Measurements from ENCODE around the gene KRTAP13-1.

Gene KRTAP13-1

DNA sequence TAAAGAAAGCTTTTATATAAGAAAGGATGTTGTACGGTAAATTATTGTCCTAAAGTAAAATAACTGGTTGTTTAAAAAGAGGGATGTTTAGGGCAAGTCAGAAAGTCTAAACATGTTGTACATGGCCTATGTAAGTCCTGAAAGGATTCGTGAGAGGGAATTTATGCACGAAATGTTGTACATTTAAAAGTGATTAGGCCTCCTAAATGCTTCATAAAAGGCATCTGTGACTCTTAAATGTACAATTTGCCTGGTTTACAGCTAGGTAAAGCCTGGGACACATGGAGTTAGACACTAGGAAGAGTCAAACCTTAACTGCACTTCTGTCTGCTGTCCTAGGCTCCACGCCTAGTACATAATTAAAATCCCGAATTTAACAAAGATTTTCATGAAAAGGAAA, 20.2 kb downstream of the KRTAP13-1 start:
- TF ChIP-seq, protein P1, sequence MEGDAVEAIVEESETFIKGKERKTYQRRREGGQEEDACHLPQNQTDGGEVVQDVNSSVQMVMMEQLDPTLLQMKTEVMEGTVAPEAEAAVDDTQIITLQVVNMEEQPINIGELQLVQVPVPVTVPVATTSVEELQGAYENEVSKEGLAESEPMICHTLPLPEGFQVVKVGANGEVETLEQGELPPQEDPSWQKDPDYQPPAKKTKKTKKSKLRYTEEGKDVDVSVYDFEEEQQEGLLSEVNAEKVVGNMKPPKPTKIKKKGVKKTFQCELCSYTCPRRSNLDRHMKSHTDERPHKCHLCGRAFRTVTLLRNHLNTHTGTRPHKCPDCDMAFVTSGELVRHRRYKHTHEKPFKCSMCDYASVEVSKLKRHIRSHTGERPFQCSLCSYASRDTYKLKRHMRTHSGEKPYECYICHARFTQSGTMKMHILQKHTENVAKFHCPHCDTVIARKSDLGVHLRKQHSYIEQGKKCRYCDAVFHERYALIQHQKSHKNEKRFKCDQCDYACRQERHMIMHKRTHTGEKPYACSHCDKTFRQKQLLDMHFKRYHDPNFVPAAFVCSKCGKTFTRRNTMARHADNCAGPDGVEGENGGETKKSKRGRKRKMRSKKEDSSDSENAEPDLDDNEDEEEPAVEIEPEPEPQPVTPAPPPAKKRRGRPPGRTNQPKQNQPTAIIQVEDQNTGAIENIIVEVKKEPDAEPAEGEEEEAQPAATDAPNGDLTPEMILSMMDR (IDR thresholded peaks at IDR 0.05; ENCODE audit: low read depth, low read length, missing control alignments), result no peak
- H3K27me3 ChIP-seq (replicated peaks), result no peaks in the 10 kb centered on the region
- in situ Hi-C loops (cut with HindIII; ENCODE audit: low pct_ligation_motif_present, low sequenced_read_pairs), result no loop called here
- no peak for DNase-seq
- no peaks in the 10 kb centered on the region for H3K36me3 ChIP-seq (replicated peaks)
- H3K4me3 ChIP-seq (ENCODE audit: low read depth, low read length), result no peak overlapping the region
- H3K27ac ChIP-seq, result no peak overlapping the region

DNA sequence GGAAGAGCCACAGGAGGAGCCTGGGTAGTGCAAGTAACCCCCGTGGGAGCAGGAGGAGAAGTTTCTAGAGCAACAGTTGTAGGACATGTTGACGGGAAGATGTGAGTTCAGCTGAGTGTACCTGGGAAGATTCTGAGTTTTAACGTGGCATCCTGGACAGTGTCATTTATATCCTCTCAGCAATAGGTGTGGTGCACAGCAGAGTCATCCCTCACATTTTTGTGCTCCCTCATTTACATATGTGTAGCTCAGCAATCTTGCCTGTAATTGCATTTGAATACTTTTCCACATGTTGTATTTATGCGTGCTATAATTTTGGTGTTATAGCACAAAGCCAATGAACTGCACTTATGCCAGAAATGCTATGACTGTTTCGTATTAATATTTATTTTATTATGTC, 30.0 kb downstream of the KRTAP13-1 start, which contains the start of gene KRTAP13-3:
Gene KRTAP13-3 (minus strand): TSS at position 101 of the 400 bp plus-strand sequence. CDS start 14 bp downstream, at position 87.
- H3K36me3 ChIP-seq (replicated peaks), result no peaks in the 10 kb centered on the region
- no peaks in the 10 kb centered on the region for H3K27me3 ChIP-seq (replicated peaks)
- TF ChIP-seq, protein P1 (IDR thresholded peaks at IDR 0.05; ENCODE audit: low read depth, low read length, missing control alignments), result no peak
- H3K4me3 ChIP-seq (ENCODE audit: low read depth, low read length), result no peak within 1 kb of the TSS
- no peak within 1 kb of the TSS for H3K27ac ChIP-seq
- in situ Hi-C loops (cut with HindIII; ENCODE audit: low pct_ligation_motif_present, low sequenced_read_pairs), result no loop called here
- no peak for DNase-seq

DNA sequence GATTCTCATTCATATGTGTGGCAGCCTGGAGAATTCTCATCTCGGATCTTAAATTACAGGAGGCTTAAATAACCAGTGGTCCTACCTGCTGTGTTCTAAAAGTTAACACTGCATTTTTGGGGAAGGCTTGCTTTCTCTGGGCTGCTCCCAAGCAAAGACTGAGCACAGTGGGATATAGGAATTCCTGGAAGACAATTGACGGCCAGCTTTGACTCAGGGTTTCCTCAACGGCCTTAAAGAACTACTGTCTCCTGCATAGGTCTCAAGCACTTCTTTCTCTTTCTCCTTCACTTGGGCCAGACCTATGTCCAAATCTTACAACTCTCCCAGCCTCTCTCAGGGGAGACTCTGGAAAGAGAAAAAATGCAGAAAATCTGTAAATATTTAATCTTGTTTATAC, 30.9 kb downstream of the KRTAP13-1 start:
- in situ Hi-C loops (cut with HindIII; ENCODE audit: low pct_ligation_motif_present, low sequenced_read_pairs), result no loop called here
- Histone ChIP-seq H3K27me3 (replicated peaks) (no peaks in the 10 kb centered on the region), H3K27ac (no peak overlapping the region), H3K4me3 (ENCODE audit: low read depth, low read length) (no peak overlapping the region), H3K36me3 (replicated peaks) (no peaks in the 10 kb centered on the region)
- TF ChIP-seq, protein P1 (IDR thresholded peaks at IDR 0.05; ENCODE audit: low read depth, low read length, missing control alignments), result no peak
- no peak for DNase-seq

DNA sequence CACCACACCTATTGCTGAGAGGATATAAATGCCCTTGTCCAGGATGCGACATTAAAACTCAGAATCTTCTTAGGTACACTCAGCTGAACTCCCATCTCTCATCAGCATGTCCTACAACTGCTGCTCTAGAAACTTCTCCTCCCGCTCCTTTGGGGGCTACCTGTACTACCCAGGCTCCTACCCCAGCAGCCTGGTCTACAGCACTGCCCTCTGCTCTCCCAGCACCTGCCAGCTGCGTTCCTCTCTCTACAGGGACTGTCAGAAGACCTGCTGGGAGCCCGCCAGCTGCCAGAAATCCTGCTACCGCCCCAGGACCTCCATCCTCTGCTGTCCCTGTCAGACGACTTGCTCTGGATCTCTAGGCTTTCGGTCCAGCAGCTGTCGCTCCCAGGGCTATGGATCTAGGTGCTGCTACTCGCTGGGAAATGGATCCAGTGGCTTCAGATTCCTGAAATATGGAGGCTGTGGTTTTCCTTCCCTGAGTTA, 34.4 kb downstream of the KRTAP13-1 start, which contains the start of gene KRTAP13-4:
Gene KRTAP13-4 (plus strand): TSS at position 51 of the 486 bp plus-strand sequence. CDS start 56 bp downstream, at position 107.
- Histone ChIP-seq H3K4me3 (ENCODE audit: low read depth, low read length) (no peak within 1 kb of the TSS), H3K27ac (no peak within 1 kb of the TSS), H3K27me3 (replicated peaks) (no peaks in the 10 kb centered on the region), H3K36me3 (replicated peaks) (no peaks in the 10 kb centered on the region)
- in situ Hi-C loops (cut with HindIII; ENCODE audit: low pct_ligation_motif_present, low sequenced_read_pairs), result no loop called here
- TF ChIP-seq, protein P1 (IDR thresholded peaks at IDR 0.05; ENCODE audit: low read depth, low read length, missing control alignments), result no peak
- DNase-seq, result no peak

DNA sequence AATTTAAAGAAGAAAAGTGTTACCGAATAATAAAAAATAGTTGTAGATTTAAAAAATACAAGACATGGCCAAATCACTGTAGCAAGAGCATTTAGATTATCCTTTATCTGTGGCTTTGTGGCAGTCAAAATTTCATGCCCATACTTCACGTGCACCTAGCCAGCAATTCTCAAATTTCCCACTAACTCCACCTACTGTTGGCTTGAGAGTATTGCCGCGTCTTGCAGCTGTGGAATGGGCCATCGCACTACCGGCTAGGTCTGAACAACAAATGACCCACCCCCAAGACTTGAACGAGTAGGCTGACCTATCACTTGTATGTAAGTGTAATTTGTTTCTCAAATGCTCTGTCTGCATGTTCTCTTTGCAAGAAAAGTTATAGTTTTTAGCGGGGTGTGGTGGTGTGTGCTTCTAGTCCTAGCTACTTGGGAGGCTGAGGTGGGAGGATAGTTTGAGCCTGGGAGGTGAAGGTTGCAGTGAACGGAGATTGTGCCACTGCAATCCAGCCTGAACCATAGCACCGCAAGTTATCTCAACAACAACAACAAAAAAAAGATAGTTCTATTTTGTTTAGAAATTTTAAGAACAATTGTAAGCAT, 38.3 kb downstream of the KRTAP13-1 start:
- H3K27me3 ChIP-seq (replicated peaks), result no peaks in the 10 kb centered on the region
- TF ChIP-seq, protein P1 (IDR thresholded peaks at IDR 0.05; ENCODE audit: low read depth, low read length, missing control alignments), result peak; percentile 76
- in situ Hi-C loops (cut with HindIII; ENCODE audit: low pct_ligation_motif_present, low sequenced_read_pairs), result no loop called here
- H3K36me3 ChIP-seq (replicated peaks), result no peaks in the 10 kb centered on the region
- peak; percentile 20 for DNase-seq
- no peak overlapping the region for H3K4me3 ChIP-seq (ENCODE audit: low read depth, low read length)
- no peak overlapping the region for H3K27ac ChIP-seq
